Endothelial cell of umbilical vein (primary cell): Measurements from ENCODE around the gene SMARCE1.

ENCODE experiments used
- EZH2 ChIP-seq: IDR thresholded peaks from 2 replicates; pipeline ENCODE4 v1.6.1; 2012; ENCODE audit warnings: borderline replicate concordance, low read depth, mild to moderate bottlenecking, moderate library complexity, low read length, inconsistent platforms; ENCODE audit not compliant: severe bottlenecking
- FOS ChIP-seq: IDR thresholded peaks from 2 replicates; pipeline ENCODE4 v1.6.1; 2011; ENCODE audit warnings: mild to moderate bottlenecking, low read length, moderate library complexity, borderline replicate concordance; ENCODE audit not compliant: insufficient read depth
- JUN ChIP-seq: IDR thresholded peaks from 2 replicates; pipeline ENCODE4 v1.6.1; 2011; ENCODE audit warnings: borderline replicate concordance, low read depth; ENCODE audit not compliant: insufficient read length, insufficient read depth
- MYC ChIP-seq: IDR thresholded peaks from one replicate; pipeline ENCODE4 v1.6.1; 2011; ENCODE audit warnings: mild to moderate bottlenecking, low read depth, low read length
- POLR2A ChIP-seq: IDR thresholded peaks from 2 replicates; pipeline ENCODE4 v1.6.1; 2012; ENCODE audit warnings: low read depth, mild to moderate bottlenecking, control low read depth, low read length
- POLR2AphosphoS5 ChIP-seq: IDR thresholded peaks from 2 replicates; pipeline ENCODE4 v1.6.1; 2012; ENCODE audit warnings: low read depth, mild to moderate bottlenecking, control low read depth, low read length, moderate library complexity; ENCODE audit not compliant: insufficient read depth
- TF ChIP-seq, protein P1 (sequence below), 2 donors: IDR thresholded peaks; 1 replicate in 1 of 2; 2 replicates in 1 of 2; pipeline ENCODE4 v1.5.1; 2011; ENCODE audit warnings: low read length in 2 of 2, mild to moderate bottlenecking in 2 of 2, moderate library complexity in 2 of 2, control low read depth in 1 of 2, inconsistent platforms in 1 of 2, low read depth in 1 of 2; ENCODE audit not compliant: insufficient read depth in 1 of 2; ENCODE audit errors: extremely low read depth in 1 of 2
- TF ChIP-seq, protein P2 (sequence below): IDR thresholded peaks from 2 replicates; pipeline ENCODE4 v1.6.1; 2011; ENCODE audit not compliant: insufficient read depth, insufficient read length

DNA sequence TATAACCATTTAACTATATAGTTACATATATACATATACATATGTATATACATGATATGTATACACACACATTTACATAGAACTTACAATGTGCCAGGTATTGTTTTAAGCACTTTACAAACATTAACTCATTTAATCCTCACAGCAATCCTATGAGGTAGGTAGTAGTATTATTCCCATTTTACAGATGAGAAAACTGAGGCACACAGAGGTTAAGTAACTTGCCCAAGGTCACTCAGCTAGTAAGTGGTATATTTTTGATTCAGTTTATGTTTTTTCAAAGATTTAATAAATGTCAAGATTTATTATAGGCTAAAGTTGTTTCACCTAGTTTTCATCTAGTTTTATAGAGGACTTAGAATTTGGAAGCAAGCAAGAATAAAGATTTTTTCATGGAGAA lies 10.8 kb upstream of the SMARCE1 start:
- TF ChIP-seq, protein P1, sequence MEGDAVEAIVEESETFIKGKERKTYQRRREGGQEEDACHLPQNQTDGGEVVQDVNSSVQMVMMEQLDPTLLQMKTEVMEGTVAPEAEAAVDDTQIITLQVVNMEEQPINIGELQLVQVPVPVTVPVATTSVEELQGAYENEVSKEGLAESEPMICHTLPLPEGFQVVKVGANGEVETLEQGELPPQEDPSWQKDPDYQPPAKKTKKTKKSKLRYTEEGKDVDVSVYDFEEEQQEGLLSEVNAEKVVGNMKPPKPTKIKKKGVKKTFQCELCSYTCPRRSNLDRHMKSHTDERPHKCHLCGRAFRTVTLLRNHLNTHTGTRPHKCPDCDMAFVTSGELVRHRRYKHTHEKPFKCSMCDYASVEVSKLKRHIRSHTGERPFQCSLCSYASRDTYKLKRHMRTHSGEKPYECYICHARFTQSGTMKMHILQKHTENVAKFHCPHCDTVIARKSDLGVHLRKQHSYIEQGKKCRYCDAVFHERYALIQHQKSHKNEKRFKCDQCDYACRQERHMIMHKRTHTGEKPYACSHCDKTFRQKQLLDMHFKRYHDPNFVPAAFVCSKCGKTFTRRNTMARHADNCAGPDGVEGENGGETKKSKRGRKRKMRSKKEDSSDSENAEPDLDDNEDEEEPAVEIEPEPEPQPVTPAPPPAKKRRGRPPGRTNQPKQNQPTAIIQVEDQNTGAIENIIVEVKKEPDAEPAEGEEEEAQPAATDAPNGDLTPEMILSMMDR (IDR thresholded peaks at IDR 0.05; ENCODE audit: extremely low read depth in 1 of 2, insufficient read depth in 1 of 2, low read depth in 1 of 2, low read length in 2 of 2): no peak
- TF ChIP-seq, protein P2, sequence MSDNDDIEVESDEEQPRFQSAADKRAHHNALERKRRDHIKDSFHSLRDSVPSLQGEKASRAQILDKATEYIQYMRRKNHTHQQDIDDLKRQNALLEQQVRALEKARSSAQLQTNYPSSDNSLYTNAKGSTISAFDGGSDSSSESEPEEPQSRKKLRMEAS: no peak
- no peak for TF ChIP-seq POLR2A
- TF ChIP-seq EZH2: no peak
- no peak for TF ChIP-seq POLR2AphosphoS5
- TF ChIP-seq FOS: no peak
- no peak for TF ChIP-seq MYC
- TF ChIP-seq JUN: no peak
